Dermis microvascular lymphatic vessel endothelial cell (primary cell): ENCODE measurements around the gene DNAJB8. TPM values are rescaled to one million over a fixed set of nuclear protein-coding genes. Genes with fewer than 3 reads are reported as not detected.

ENCODE experiments used
- DNase-seq, 2 donors: peaks; one replicate each; pipeline versions ENCODE4 v3.0.0 to v3.0.0-alpha.2; 2010; ENCODE audit warnings: low read depth in 2 of 2
- total RNA-seq: library from RNA; depleted of rRNA; stranded (reverse); fragments of >200 nt; gene quantifications from 2 replicates; pipeline ENCODE4 v1.2.1, GENCODE V29; 2014

The DNAJB8 gene
- total RNA-seq, 1 donor from 2014 or later, result not detected

GRCh38 chr3:128483657-128484403 lies 17.1 kb upstream of the DNAJB8 start:
- peak in 1 of 2 donors; percentile 44 for DNase-seq

- DNase-seq, result peak; percentile 99
Measured at GRCh38 chr3:128482666-128483656, 16.3 kb upstream of the DNAJB8 start.

GRCh38 chr3:128482175-128482574 lies 15.5 kb upstream of the DNAJB8 start:
- DNase-seq, result peak in 1 of 2 donors; percentile 59

- peak in 1 of 2 donors; percentile 59 for DNase-seq
Measured at GRCh38 chr3:128481438-128481942, 14.8 kb upstream of the DNAJB8 start.

- no peak for DNase-seq
Measured at GRCh38 chr3:128480717-128481437, 14.2 kb upstream of the DNAJB8 start.

- DNase-seq, result no peak
Measured at GRCh38 chr3:128480278-128480677, 13.6 kb upstream of the DNAJB8 start.

GRCh38 chr3:128479558-128480086 lies 12.9 kb upstream of the DNAJB8 start:
- DNase-seq, result no peak

GRCh38 chr3:128478576-128479506 lies 12.2 kb upstream of the DNAJB8 start:
- no peak for DNase-seq

GRCh38 chr3:128476659-128477058 lies 10.0 kb upstream of the DNAJB8 start:
- DNase-seq, result no peak

- no peak for DNase-seq
Measured at GRCh38 chr3:128475355-128475754, 8.7 kb upstream of the DNAJB8 start.

- DNase-seq, result no peak
Measured at GRCh38 chr3:128473737-128474136, 7.0 kb upstream of the DNAJB8 start.

GRCh38 chr3:128473180-128473519 lies 6.5 kb upstream of the DNAJB8 start:
- DNase-seq, result no peak

GRCh38 chr3:128472449-128473179 lies 5.9 kb upstream of the DNAJB8 start:
- no peak for DNase-seq

- DNase-seq, result no peak
Measured at GRCh38 chr3:128471720-128472119, 5.0 kb upstream of the DNAJB8 start.

GRCh38 chr3:128471110-128471509 lies 4.4 kb upstream of the DNAJB8 start:
- no peak for DNase-seq

- no peak for DNase-seq
Measured at GRCh38 chr3:128470134-128470899, 3.6 kb upstream of the DNAJB8 start.

- no peak for DNase-seq
Measured at GRCh38 chr3:128469556-128469955, 2.9 kb upstream of the DNAJB8 start.

GRCh38 chr3:128468791-128469527 lies 2.3 kb upstream of the DNAJB8 start:
- no peak for DNase-seq
